Esophagus squamous epithelium (tissue), 5 donors: ENCODE results near the gene RHOXF2. TPM values are rescaled to one million over a fixed set of nuclear protein-coding genes. Genes with fewer than 3 reads are reported as not detected.

Source experiments
- DNase-seq: peaks from one replicate; lab custom pipeline; 2025; lab: John Stamatoyannopoulos, UW
- H3K27ac ChIP-seq, 4 donors: fragments of 200-600 bp; sonication (generic); one replicate each; pipeline ENCODE4 v1.5.1; 2016 to 2019; ENCODE audit warnings: mild to moderate bottlenecking in 1 of 4
- H3K27me3 ChIP-seq, 4 donors: fragments of 200-600 bp; sonication (generic); 1 replicate in 3 of 4; 2 replicates in 1 of 4; pipeline versions ENCODE4 v1.5.1 to v1.6.0; 2017 to 2021; ENCODE audit warnings: antibody characterized with exemption in 1 of 4
- H3K36me3 ChIP-seq, 3 donors: fragments of 200-600 bp; sonication (generic); one replicate each; pipeline ENCODE4 v1.5.1; 2016 to 2019
- H3K4me1 ChIP-seq, 3 donors: fragments of 200-600 bp; sonication (generic); one replicate each; pipeline ENCODE4 v1.5.1; 2017 to 2019
- H3K4me3 ChIP-seq, 4 donors: fragments of 200-600 bp; sonication (generic); 1 replicate in 3 of 4; 2 replicates in 1 of 4; pipeline ENCODE4 v1.5.1; 2016 to 2019; ENCODE audit warnings: mild to moderate bottlenecking in 2 of 4, moderate library complexity in 1 of 4
- H3K9me3 ChIP-seq, 3 donors: fragments of 200-600 bp; sonication (generic); one replicate each; pipeline ENCODE4 v1.5.1; 2016 to 2019
- CTCF ChIP-seq, 6 experiments: fragments of 450-650 bp in 4 of 6; fragments of 200-600 bp in 2 of 6; sonication (generic) in 2 of 6; IDR thresholded peaks; one replicate each; pipeline ENCODE4 v1.5.1; 2016 to 2019; ENCODE audit warnings: antibody characterized with exemption in 6 of 6, mild to moderate bottlenecking in 4 of 6, moderate library complexity in 4 of 6
- POLR2A ChIP-seq, 4 donors: fragments of 450-650 bp; IDR thresholded peaks; one replicate each; pipeline ENCODE4 v1.6.1; 2017; ENCODE audit warnings: antibody characterized with exemption in 4 of 4, mild to moderate bottlenecking in 4 of 4, moderate library complexity in 3 of 4
- WGBS, 2 donors: methylation state at CpG; one replicate each; pipeline ENCODE4 v1.1.5; 2018; 5-methylcytosine and 5-hydroxymethylcytosine counted together
- intact Hi-C: fragments of 100-400 bp; cut with DNase I; formaldehyde crosslinking; loops from one replicate; pipeline ENCODE4 v1.15.0; 2022
- total RNA-seq, 4 donors: library from RNA; depleted of rRNA; stranded (reverse); fragments of >200 nt; gene quantifications; one replicate each; pipeline ENCODE4 v1.1.0, GENCODE V29; 2016
- donor health status: DM: yes; HTN: yes; CAD: no.

The RHOXF2 gene
- total RNA-seq, 4 donors from 2014 or later = not detected

DNA sequence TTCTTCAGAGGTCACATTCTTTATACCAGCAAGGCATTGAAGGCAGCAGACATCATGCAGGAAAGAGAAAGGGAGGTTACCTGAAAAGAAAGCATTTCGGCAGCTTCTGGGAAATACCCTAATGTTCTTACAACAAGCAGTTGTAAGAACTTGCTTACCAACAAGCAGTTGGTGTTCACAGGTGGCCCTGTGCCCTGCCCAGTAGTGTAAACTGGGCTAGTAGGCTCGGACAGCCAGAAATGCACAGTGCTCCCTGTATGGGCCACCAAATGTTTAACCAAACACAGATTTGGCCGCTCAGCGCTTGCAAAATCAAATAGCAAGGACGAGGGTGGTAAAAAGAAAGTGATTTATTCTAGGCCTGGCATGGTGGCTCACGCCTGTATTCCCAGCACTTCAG, 22.3 kb upstream of the RHOXF2 start:
- DNase-seq = no peak
- Histone ChIP-seq H3K4me3 (no peak overlapping the region), H3K27ac (no peak overlapping the region), H3K27me3 (no peaks in the 10 kb centered on the region), H3K4me1 (no peaks in the 10 kb centered on the region), H3K36me3 (no peaks in the 10 kb centered on the region), H3K9me3 (no peaks in the 10 kb centered on the region)
- 53 to 77% methylated on average over 5 to 6 of the region's 6 CpGs for WGBS, 2 donors
- TF ChIP-seq CTCF (IDR thresholded peaks at IDR 0.05) (no peak), POLR2A (IDR thresholded peaks at IDR 0.05) (no peak)
- intact Hi-C loops = no loop called here

GRCh38 chrX:120136840-120137239, 21.6 kb upstream of the RHOXF2 start:
- Histone ChIP-seq H3K4me3 (no peak overlapping the region), H3K4me1 (no peaks in the 10 kb centered on the region), H3K36me3 (no peaks in the 10 kb centered on the region), H3K27me3 (no peaks in the 10 kb centered on the region), H3K9me3 (no peaks in the 10 kb centered on the region), H3K27ac (no peak overlapping the region)
- intact Hi-C loops = no loop called here
- TF ChIP-seq POLR2A (IDR thresholded peaks at IDR 0.05) (no peak), CTCF (IDR thresholded peaks at IDR 0.05) (no peak)
- 53 to 59% methylated on average over 3 of the region's 3 CpGs for WGBS, 2 donors
- no peak for DNase-seq

GRCh38 chrX:120137439-120137838, 21.0 kb upstream of the RHOXF2 start:
- 54 to 84% methylated on average over 3 of the region's 3 CpGs for WGBS, 2 donors
- H3K9me3 ChIP-seq = no peaks in the 10 kb centered on the region
- intact Hi-C loops = no loop called here

GRCh38 chrX:120140293-120140981, 18.0 kb upstream of the RHOXF2 start:
- Histone ChIP-seq H3K27ac (no peak overlapping the region), H3K36me3 (no peaks in the 10 kb centered on the region), H3K9me3 (no peaks in the 10 kb centered on the region), H3K27me3 (no peaks in the 10 kb centered on the region), H3K4me3 (no peak overlapping the region), H3K4me1 (peaks cover 0 to 5% (median 0%) of the 10 kb centered on the region in 3 donors)
- WGBS, 2 donors = 75 to 84% methylated on average over 11 of the region's 11 CpGs
- TF ChIP-seq CTCF (IDR thresholded peaks at IDR 0.05) (no peak), POLR2A (IDR thresholded peaks at IDR 0.05) (no peak)
- intact Hi-C loops = no loop called here
- no peak for DNase-seq

More at GRCh38 chrX:120137439-120137838, 21.0 kb upstream of the RHOXF2 start:
- no peak for TF ChIP-seq POLR2A (IDR thresholded peaks at IDR 0.05)
- no peak for TF ChIP-seq CTCF (IDR thresholded peaks at IDR 0.05)
- Histone ChIP-seq H3K4me1 (no peaks in the 10 kb centered on the region), H3K36me3 (no peaks in the 10 kb centered on the region), H3K27ac (no peak overlapping the region), H3K4me3 (no peak overlapping the region), H3K27me3 (no peaks in the 10 kb centered on the region)
- no peak for DNase-seq

DNA sequence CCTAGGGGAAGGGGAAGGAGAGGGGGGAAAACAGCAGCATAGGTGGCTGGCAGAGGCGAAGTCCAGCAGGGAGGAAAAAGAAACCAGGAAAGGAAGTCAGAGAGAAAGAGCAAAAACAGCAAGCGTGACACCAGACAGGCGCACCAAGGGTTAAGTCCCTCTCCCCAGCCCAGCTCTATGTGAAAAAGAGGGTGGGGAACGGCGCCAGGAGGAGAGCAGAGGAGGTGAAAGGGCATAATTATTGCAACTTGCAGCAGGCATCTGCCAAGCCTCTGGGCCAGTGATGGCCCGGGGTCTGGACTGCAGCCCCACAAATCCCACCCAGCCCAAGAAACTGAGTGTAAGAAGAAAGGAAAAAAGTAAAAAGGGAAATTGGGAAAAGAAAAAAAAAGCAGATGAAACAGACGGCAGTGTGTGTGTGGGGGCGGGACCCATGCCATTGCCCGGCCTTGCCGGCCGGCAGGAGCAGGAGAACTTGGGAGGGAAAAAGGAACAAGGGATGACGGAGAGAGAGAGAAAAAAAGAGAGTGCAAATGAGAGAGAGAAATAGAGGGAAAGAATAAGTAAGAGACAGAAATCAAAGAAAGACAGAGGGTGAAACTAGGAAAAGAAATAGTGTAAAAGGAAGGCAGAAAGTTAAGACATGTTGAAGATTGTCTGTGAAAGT, 14.1 kb upstream of the RHOXF2 start:
- peaks cover 0 to 5% (median 0%) of the 10 kb centered on the region in 3 donors for H3K4me1 ChIP-seq
- DNase-seq = no peak

More for the DNA sequence above, 14.1 kb upstream of the RHOXF2 start:
- no peak overlapping the region for H3K4me3 ChIP-seq
- no peaks in the 10 kb centered on the region for H3K36me3 ChIP-seq
- no peaks in the 10 kb centered on the region for H3K9me3 ChIP-seq
- no peak overlapping the region for H3K27ac ChIP-seq
- intact Hi-C loops = no loop called here
- WGBS, 2 donors = 31 to 48% methylated on average over 7 to 12 of the region's 12 CpGs
- H3K27me3 ChIP-seq = no peaks in the 10 kb centered on the region
- TF ChIP-seq CTCF (IDR thresholded peaks at IDR 0.05) (no peak), POLR2A (IDR thresholded peaks at IDR 0.05) (no peak)
